Muscle layer of duodenum (tissue), 2 donors: ENCODE measurements around the gene SYCP1.

ENCODE experiments used
- H3K27ac ChIP-seq: one replicate; pipeline ENCODE4 v1.7.0; 2013; ENCODE audit warnings: mild to moderate bottlenecking, low read length
- H3K27me3 ChIP-seq: one replicate; pipeline ENCODE4 v1.7.0; 2013; ENCODE audit warnings: low read depth, mild to moderate bottlenecking, control low read depth, low read length
- H3K36me3 ChIP-seq, 2 donors: one replicate each; pipeline ENCODE4 v1.7.0; 2013; ENCODE audit warnings: low read length in 2 of 2, control low read depth in 1 of 2, mild to moderate bottlenecking in 1 of 2; ENCODE audit not compliant: insufficient read depth in 2 of 2, control insufficient read depth in 1 of 2
- H3K4me1 ChIP-seq, 2 donors: one replicate each; pipeline ENCODE4 v1.7.0; 2013; ENCODE audit warnings: low read length in 2 of 2, mild to moderate bottlenecking in 2 of 2, control low read depth in 1 of 2, moderate library complexity in 1 of 2; ENCODE audit not compliant: insufficient read depth in 2 of 2, control insufficient read depth in 1 of 2
- H3K4me3 ChIP-seq, 2 donors: one replicate each; pipeline ENCODE4 v1.7.0; 2013; ENCODE audit warnings: low read length in 2 of 2, low read depth in 1 of 2, mild to moderate bottlenecking in 1 of 2
- H3K9me3 ChIP-seq, 2 donors: one replicate each; pipeline ENCODE4 v1.7.0; 2013; ENCODE audit warnings: low read length in 2 of 2, control low read depth in 1 of 2, mild to moderate bottlenecking in 1 of 2; ENCODE audit not compliant: control insufficient read depth in 1 of 2
- donor health status: healthy.

Gene SYCP1

GRCh38 chr1:115031595-115031994 is 176.9 kb downstream of the SYCP1 start:
- Histone ChIP-seq H3K4me3 (no peak overlapping the region), H3K36me3 (no peaks in the 10 kb centered on the region), H3K27ac (no peak overlapping the region), H3K9me3 (no peaks in the 10 kb centered on the region), H3K4me1 (no peaks in the 10 kb centered on the region), H3K27me3 (no peaks in the 10 kb centered on the region)

- Histone ChIP-seq H3K4me3 (no peak overlapping the region), H3K36me3 (no peaks in the 10 kb centered on the region), H3K9me3 (no peaks in the 10 kb centered on the region), H3K27me3 (no peaks in the 10 kb centered on the region), H3K4me1 (no peaks in the 10 kb centered on the region), H3K27ac (no peak overlapping the region)
Observed at GRCh38 chr1:115035652-115036051, 181.0 kb downstream of the SYCP1 start.

GRCh38 chr1:115036814-115037507 is 182.3 kb downstream of the SYCP1 start:
- no peak overlapping the region for H3K27ac ChIP-seq
- H3K4me3 ChIP-seq, result no peak overlapping the region
- no peaks in the 10 kb centered on the region for H3K36me3 ChIP-seq
- H3K9me3 ChIP-seq, result no peaks in the 10 kb centered on the region
- H3K27me3 ChIP-seq, result no peaks in the 10 kb centered on the region
- no peaks in the 10 kb centered on the region for H3K4me1 ChIP-seq

- Histone ChIP-seq H3K4me1 (no peaks in the 10 kb centered on the region), H3K4me3 (no peak overlapping the region), H3K9me3 (no peaks in the 10 kb centered on the region), H3K27ac (no peak overlapping the region), H3K36me3 (peaks cover 0 to 6% of the 10 kb centered on the region in 2 donors), H3K27me3 (no peaks in the 10 kb centered on the region)
Observed at GRCh38 chr1:115040501-115040900, 185.8 kb downstream of the SYCP1 start.

- Histone ChIP-seq H3K36me3 (peaks cover 0 to 10% of the 10 kb centered on the region in 2 donors), H3K27ac (no peak overlapping the region), H3K4me3 (no peak overlapping the region), H3K9me3 (peaks cover 0 to 3% of the 10 kb centered on the region in 2 donors), H3K4me1 (no peaks in the 10 kb centered on the region), H3K27me3 (no peaks in the 10 kb centered on the region)
Observed at GRCh38 chr1:115041654-115042053, 187.0 kb downstream of the SYCP1 start.
